ENCODE measurements around the gene LYRM4. TPM values are rescaled to one million over a fixed set of nuclear protein-coding genes. Genes with fewer than 3 reads are reported as not detected.

Gene LYRM4
- total and polyA plus RNA-seq, 2 experiments from 2014 or later: 51.0 to 62.0 TPM

DNA sequence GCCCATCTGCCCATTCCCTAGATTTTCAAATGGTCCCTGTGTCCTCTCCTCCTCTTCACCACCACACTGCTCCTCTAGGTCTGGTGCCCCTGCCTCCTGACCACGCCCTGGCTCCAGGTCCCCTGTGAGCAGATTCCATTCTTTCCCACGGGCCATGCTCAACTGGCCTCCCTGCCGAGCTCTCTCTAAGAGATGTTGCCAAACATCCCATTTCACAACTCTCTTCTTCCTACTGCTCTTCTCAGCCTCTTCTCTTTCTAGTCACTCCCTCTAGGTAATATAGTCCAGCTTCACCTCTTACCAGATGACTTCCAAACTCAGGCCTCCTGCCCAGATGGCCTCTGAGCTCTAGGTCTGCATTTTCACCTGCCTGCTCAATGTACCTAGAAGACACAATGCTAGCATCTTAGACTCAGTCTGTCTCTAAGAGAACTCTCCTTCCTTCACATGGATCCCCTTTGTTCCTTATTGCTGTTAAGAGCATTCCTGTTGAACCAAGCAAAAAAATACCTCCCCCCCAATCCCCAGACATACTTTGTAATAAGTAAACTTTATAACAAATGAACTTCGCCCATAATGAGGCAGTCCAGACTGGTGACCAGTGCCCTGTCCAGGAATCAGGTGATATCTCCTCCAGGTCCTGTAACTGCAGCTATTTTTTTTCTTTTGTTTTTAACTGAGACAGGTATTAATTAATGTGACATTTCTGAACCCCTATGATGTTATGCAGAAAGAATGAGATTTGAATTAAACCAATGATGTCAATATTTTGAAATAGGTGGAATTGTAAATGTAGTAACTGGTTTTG lies 79.0 kb downstream of the LYRM4 start (continued):
- no peak for TF ChIP-seq NANOG (IDR thresholded peaks at IDR 0.05; ENCODE audit: borderline replicate concordance)
- TF ChIP-seq JUNB (IDR thresholded peaks at IDR 0.05; ENCODE audit: unreplicated experiment): no peak
- no peak for TF ChIP-seq EZH2phosphoT487 (IDR thresholded peaks at IDR 0.05; ENCODE audit: unreplicated experiment)
- no peak for TF ChIP-seq CREB1 (CRISPR knock-in tag; IDR thresholded peaks at IDR 0.05; ENCODE audit: low read depth)
- TF ChIP-seq EZH2 (IDR thresholded peaks at IDR 0.05; ENCODE audit: low read depth, unreplicated experiment): no peak
- no peak for TF ChIP-seq ZNF331 (CRISPR knock-in tag; IDR thresholded peaks at IDR 0.05; ENCODE audit: low read depth)
- no peak for TF ChIP-seq POLR2AphosphoS5 (IDR thresholded peaks at IDR 0.05; ENCODE audit: low read depth)
- no peak for TF ChIP-seq ZNF114 (CRISPR knock-in tag; IDR thresholded peaks at IDR 0.05)
- TF ChIP-seq, protein P1, sequence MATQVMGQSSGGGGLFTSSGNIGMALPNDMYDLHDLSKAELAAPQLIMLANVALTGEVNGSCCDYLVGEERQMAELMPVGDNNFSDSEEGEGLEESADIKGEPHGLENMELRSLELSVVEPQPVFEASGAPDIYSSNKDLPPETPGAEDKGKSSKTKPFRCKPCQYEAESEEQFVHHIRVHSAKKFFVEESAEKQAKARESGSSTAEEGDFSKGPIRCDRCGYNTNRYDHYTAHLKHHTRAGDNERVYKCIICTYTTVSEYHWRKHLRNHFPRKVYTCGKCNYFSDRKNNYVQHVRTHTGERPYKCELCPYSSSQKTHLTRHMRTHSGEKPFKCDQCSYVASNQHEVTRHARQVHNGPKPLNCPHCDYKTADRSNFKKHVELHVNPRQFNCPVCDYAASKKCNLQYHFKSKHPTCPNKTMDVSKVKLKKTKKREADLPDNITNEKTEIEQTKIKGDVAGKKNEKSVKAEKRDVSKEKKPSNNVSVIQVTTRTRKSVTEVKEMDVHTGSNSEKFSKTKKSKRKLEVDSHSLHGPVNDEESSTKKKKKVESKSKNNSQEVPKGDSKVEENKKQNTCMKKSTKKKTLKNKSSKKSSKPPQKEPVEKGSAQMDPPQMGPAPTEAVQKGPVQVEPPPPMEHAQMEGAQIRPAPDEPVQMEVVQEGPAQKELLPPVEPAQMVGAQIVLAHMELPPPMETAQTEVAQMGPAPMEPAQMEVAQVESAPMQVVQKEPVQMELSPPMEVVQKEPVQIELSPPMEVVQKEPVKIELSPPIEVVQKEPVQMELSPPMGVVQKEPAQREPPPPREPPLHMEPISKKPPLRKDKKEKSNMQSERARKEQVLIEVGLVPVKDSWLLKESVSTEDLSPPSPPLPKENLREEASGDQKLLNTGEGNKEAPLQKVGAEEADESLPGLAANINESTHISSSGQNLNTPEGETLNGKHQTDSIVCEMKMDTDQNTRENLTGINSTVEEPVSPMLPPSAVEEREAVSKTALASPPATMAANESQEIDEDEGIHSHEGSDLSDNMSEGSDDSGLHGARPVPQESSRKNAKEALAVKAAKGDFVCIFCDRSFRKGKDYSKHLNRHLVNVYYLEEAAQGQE (IDR thresholded peaks at IDR 0.05; ENCODE audit: unreplicated experiment): no peak

DNA sequence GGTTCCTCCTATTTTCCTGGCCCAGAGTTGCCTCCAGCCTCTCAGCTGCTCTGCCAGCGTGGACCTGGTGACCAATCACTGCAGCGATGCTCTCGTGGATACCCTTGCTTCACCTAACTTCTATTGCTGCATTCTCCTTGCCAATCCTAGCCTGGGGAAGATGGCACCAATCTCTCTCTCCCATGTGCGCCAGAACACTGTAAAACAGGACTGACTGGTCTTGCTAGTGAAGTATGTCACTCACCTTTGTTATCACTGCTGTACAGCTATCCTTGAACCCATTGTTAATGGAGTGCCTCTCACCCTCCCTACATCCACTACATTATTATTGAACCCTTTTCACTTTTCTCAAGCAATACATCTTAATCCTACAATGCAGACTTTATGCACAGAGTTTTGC lies 80.1 kb downstream of the LYRM4 start:
- TF ChIP-seq JUNB (IDR thresholded peaks at IDR 0.05; ENCODE audit: unreplicated experiment) (no peak), NANOG (IDR thresholded peaks at IDR 0.05; ENCODE audit: borderline replicate concordance) (no peak), EZH2phosphoT487 (IDR thresholded peaks at IDR 0.05; ENCODE audit: unreplicated experiment) (no peak), POLR2AphosphoS5 (IDR thresholded peaks at IDR 0.05; ENCODE audit: low read depth) (no peak), ZNF114 (CRISPR knock-in tag; IDR thresholded peaks at IDR 0.05) (no peak), CREB1 (CRISPR knock-in tag; IDR thresholded peaks at IDR 0.05; ENCODE audit: low read depth) (no peak), ZNF331 (CRISPR knock-in tag; IDR thresholded peaks at IDR 0.05; ENCODE audit: low read depth) (no peak)
- TF ChIP-seq, protein P2, sequence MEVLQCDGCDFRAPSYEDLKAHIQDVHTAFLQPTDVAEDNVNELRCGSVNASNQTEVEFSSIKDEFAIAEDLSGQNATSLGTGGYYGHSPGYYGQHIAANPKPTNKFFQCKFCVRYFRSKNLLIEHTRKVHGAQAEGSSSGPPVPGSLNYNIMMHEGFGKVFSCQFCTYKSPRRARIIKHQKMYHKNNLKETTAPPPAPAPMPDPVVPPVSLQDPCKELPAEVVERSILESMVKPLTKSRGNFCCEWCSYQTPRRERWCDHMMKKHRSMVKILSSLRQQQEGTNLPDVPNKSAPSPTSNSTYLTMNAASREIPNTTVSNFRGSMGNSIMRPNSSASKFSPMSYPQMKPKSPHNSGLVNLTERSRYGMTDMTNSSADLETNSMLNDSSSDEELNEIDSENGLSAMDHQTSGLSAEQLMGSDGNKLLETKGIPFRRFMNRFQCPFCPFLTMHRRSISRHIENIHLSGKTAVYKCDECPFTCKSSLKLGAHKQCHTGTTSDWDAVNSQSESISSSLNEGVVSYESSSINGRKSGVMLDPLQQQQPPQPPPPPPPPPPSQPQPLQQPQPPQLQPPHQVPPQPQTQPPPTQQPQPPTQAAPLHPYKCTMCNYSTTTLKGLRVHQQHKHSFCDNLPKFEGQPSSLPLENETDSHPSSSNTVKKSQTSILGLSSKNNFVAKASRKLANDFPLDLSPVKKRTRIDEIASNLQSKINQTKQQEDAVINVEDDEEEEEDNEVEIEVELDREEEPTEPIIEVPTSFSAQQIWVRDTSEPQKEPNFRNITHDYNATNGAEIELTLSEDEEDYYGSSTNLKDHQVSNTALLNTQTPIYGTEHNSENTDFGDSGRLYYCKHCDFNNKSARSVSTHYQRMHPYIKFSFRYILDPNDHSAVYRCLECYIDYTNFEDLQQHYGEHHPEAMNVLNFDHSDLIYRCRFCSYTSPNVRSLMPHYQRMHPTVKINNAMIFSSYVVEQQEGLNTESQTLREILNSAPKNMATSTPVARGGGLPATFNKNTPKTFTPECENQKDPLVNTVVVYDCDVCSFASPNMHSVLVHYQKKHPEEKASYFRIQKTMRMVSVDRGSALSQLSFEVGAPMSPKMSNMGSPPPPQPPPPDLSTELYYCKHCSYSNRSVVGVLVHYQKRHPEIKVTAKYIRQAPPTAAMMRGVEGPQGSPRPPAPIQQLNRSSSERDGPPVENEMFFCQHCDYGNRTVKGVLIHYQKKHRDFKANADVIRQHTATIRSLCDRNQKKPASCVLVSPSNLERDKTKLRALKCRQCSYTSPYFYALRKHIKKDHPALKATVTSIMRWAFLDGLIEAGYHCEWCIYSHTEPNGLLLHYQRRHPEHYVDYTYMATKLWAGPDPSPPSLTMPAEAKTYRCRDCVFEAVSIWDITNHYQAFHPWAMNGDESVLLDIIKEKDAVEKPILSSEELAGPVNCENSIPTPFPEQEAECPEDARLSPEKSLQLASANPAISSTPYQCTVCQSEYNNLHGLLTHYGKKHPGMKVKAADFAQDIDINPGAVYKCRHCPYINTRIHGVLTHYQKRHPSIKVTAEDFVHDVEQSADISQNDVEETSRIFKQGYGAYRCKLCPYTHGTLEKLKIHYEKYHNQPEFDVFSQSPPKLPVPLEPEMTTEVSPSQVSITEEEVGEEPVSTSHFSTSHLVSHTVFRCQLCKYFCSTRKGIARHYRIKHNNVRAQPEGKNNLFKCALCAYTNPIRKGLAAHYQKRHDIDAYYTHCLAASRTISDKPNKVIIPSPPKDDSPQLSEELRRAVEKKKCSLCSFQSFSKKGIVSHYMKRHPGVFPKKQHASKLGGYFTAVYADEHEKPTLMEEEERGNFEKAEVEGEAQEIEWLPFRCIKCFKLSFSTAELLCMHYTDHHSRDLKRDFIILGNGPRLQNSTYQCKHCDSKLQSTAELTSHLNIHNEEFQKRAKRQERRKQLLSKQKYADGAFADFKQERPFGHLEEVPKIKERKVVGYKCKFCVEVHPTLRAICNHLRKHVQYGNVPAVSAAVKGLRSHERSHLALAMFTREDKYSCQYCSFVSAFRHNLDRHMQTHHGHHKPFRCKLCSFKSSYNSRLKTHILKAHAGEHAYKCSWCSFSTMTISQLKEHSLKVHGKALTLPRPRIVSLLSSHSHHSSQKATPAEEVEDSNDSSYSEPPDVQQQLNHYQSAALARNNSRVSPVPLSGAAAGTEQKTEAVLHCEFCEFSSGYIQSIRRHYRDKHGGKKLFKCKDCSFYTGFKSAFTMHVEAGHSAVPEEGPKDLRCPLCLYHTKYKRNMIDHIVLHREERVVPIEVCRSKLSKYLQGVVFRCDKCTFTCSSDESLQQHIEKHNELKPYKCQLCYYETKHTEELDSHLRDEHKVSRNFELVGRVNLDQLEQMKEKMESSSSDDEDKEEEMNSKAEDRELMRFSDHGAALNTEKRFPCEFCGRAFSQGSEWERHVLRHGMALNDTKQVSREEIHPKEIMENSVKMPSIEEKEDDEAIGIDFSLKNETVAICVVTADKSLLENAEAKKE (CRISPR knock-in tag; IDR thresholded peaks at IDR 0.05): no peak
- Histone ChIP-seq H3K4me1 (ENCODE audit: insufficient read depth) (no peaks in the 10 kb centered on the region), H3K4me2 (no peak overlapping the region), H3K9me2 (ENCODE audit: insufficient read depth) (no peaks in the 10 kb centered on the region), H3K27ac (ENCODE audit: low read depth) (no peak overlapping the region), H3K79me2 (replicated peaks; ENCODE audit: insufficient read depth) (no peaks in the 10 kb centered on the region), H4K20me1 (replicated peaks; ENCODE audit: insufficient read depth) (no peaks in the 10 kb centered on the region; the same call in none of the 2 replicates), H3F3A (replicated peaks; ENCODE audit: low read depth) (no peaks in the 10 kb centered on the region), H2AFZ (no peak overlapping the region), H3K27me3 (ENCODE audit: insufficient read depth) (no peaks in the 10 kb centered on the region), H3K4me3 (no peak overlapping the region), H3K36me3 (ENCODE audit: insufficient read depth) (no peaks in the 10 kb centered on the region)
- no peak overlapping the region for H3K4me3 Mint-ChIP-seq
- no peak for DNase-seq (ENCODE audit: low spot score)
- no peak overlapping the region for H3K27ac Mint-ChIP-seq
- H3K9me3 Mint-ChIP-seq: no peaks in the 10 kb centered on the region
- H3K27me3 Mint-ChIP-seq (ENCODE audit: insufficient read depth, low read depth, poor library complexity): peaks cover 3% of the 10 kb centered on the region
- peaks cover 12% of the 10 kb centered on the region for H3K4me1 Mint-ChIP-seq
- ATAC-seq: no peak
- H3K36me3 Mint-ChIP-seq (ENCODE audit: low read depth): no peaks in the 10 kb centered on the region
